Type B pancreatic cell (in vitro differentiated cells): ENCODE measurements around the gene LRRC1. TPM values are rescaled to one million over a fixed set of nuclear protein-coding genes. Genes with fewer than 3 reads are reported as not detected.

Experiments used
- DNase-seq: peaks from one replicate; pipeline ENCODE4 v3.0.0; 2021; ENCODE audit warnings: mixed read lengths; ENCODE audit not compliant: unreplicated experiment; ENCODE audit errors: extremely low spot score
- H3K27ac Mint-ChIP-seq: 2 replicates; pipeline ENCODE4 v1.8.0; 2021; ENCODE audit warnings: mild to moderate bottlenecking, mixed read lengths
- H3K27me3 Mint-ChIP-seq: 2 replicates; pipeline ENCODE4 v1.8.0; 2021; ENCODE audit warnings: mixed read lengths
- H3K36me3 Mint-ChIP-seq: 2 replicates; pipeline ENCODE4 v1.8.0; 2021; ENCODE audit warnings: mixed read lengths
- H3K4me1 Mint-ChIP-seq: one replicate; pipeline ENCODE4 v1.8.0; 2021; ENCODE audit warnings: mixed read lengths; ENCODE audit not compliant: unreplicated experiment
- H3K4me3 Mint-ChIP-seq: 2 replicates; pipeline ENCODE4 v1.8.0; 2021; ENCODE audit warnings: mild to moderate bottlenecking, mixed read lengths
- H3K9me3 Mint-ChIP-seq: 2 replicates; pipeline ENCODE4 v1.8.0; 2021; ENCODE audit warnings: mixed read lengths
- CTCF ChIP-seq: fragments of 200-600 bp; sonication (generic); conservative IDR thresholded peaks from 2 replicates; pipeline ENCODE4 v1.5.0; 2021; ENCODE audit warnings: antibody characterized with exemption, mild to moderate bottlenecking
- total RNA-seq: library from RNA; stranded (reverse); gene quantifications from 2 replicates; pipeline ENCODE4 v1.2.1, GENCODE V29; 2021; ENCODE audit warnings: low replicate concordance

The LRRC1 gene
- total RNA-seq, 1 donor from 2014 or later, result 28.9 TPM

GRCh38 chr6:53858196-53858595 lies 63.4 kb downstream of the LRRC1 start:
- no peak for TF ChIP-seq CTCF
- Mint-ChIP-seq H3K27me3 (no peaks in the 10 kb centered on the region), H3K4me3 (no peak overlapping the region), H3K36me3 (no peaks in the 10 kb centered on the region), H3K4me1 (peaks cover 39% of the 10 kb centered on the region), H3K27ac (no peak overlapping the region), H3K9me3 (no peaks in the 10 kb centered on the region)
- no peak for DNase-seq

- no peak for TF ChIP-seq CTCF
- no peaks in the 10 kb centered on the region for H3K36me3 Mint-ChIP-seq
- no peak overlapping the region for H3K4me3 Mint-ChIP-seq
- no peaks in the 10 kb centered on the region for H3K27me3 Mint-ChIP-seq
- no peak for DNase-seq
- no peaks in the 10 kb centered on the region for H3K9me3 Mint-ChIP-seq
- peaks cover 45% of the 10 kb centered on the region for H3K4me1 Mint-ChIP-seq
- H3K27ac Mint-ChIP-seq, result no peak overlapping the region
Observed at GRCh38 chr6:53858913-53859312, 64.1 kb downstream of the LRRC1 start.

- no peak for DNase-seq
- H3K36me3 Mint-ChIP-seq, result no peaks in the 10 kb centered on the region
- no peak overlapping the region for H3K27ac Mint-ChIP-seq
- peaks cover 42% of the 10 kb centered on the region for H3K4me1 Mint-ChIP-seq
- no peaks in the 10 kb centered on the region for H3K27me3 Mint-ChIP-seq
- H3K4me3 Mint-ChIP-seq, result no peak overlapping the region
- TF ChIP-seq CTCF, result no peak
- no peaks in the 10 kb centered on the region for H3K9me3 Mint-ChIP-seq
Observed at GRCh38 chr6:53860511-53860910, 65.7 kb downstream of the LRRC1 start.

GRCh38 chr6:53861518-53861917 lies 66.7 kb downstream of the LRRC1 start:
- DNase-seq, result no peak
- Mint-ChIP-seq H3K9me3 (no peaks in the 10 kb centered on the region), H3K27me3 (no peaks in the 10 kb centered on the region), H3K4me3 (no peak overlapping the region), H3K27ac (no peak overlapping the region), H3K4me1 (peaks cover 37% of the 10 kb centered on the region), H3K36me3 (no peaks in the 10 kb centered on the region)
- TF ChIP-seq CTCF, result no peak

GRCh38 chr6:53862662-53863462 lies 68.1 kb downstream of the LRRC1 start:
- H3K27ac Mint-ChIP-seq, result no peak overlapping the region
- no peak overlapping the region for H3K4me3 Mint-ChIP-seq
- H3K27me3 Mint-ChIP-seq, result no peaks in the 10 kb centered on the region

More at GRCh38 chr6:53862662-53863462, 68.1 kb downstream of the LRRC1 start:
- Mint-ChIP-seq H3K36me3 (peaks cover 4% of the 10 kb centered on the region), H3K4me1 (peaks cover 24% of the 10 kb centered on the region), H3K9me3 (no peaks in the 10 kb centered on the region)
- no peak for TF ChIP-seq CTCF
- DNase-seq, result no peak
